ENCODE data around the gene REPIN1. TPM values are rescaled to one million over a fixed set of nuclear protein-coding genes. Genes with fewer than 3 reads are reported as not detected.

REPIN1 gene
- total and polyA plus RNA-seq, 2 donors (not counting 1 experiment from before 2014, with no cell fraction given): 165 to 190 TPM

DNA sequence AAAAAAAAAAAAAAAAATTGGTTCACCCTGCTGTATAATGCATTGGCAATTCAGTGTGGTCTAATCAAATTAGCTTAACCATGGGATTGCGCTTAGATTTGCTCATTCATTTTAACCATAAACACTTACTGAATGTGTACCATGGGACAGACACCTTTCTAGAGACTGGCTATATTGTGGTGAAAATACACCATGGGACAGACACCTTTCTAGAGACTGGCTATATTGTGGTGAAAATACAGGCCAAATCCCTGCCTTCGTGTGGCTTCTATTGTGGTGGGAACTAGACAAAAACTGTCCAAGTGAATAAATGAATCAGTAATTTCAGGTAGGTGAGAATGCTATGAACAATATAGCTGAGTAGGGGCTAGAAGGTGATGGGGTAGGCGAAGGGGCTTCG is 10.2 kb upstream of the REPIN1 start:
- no peaks in the 10 kb centered on the region for H3K27me3 Mint-ChIP-seq
- intact Hi-C loops (cut with micrococcal nuclease): loop anchor here (5.0 kb wide), 1 partner anchor 36 kb away; the partner anchor contains the start of genes ACTR3C and LRRC61
- Histone ChIP-seq H3K27ac (ENCODE audit: low read length in 2 of 2) (no peak overlapping the region), H3K4me2 (replicated peaks; ENCODE audit: low read depth, low read length, poor library complexity, severe bottlenecking) (no peak overlapping the region), H3K4me1 (ENCODE audit: control insufficient read depth in 2 of 2, insufficient read depth in 2 of 2, low read length in 2 of 2) (peaks cover 20 to 28% of the 10 kb centered on the region in 2 donors), H3K79me2 (ENCODE audit: control insufficient read depth, insufficient read depth, low read length) (no peaks in the 10 kb centered on the region), H4K20me1 (ENCODE audit: control insufficient read depth, insufficient read depth, low read length, poor library complexity, severe bottlenecking) (no peaks in the 10 kb centered on the region), H3K36me3 (replicated peaks in 1 of 2; ENCODE audit: control extremely low read depth in 1 of 2, control insufficient read depth in 1 of 2, extremely low read depth in 1 of 2, insufficient read depth in 2 of 2, low read length in 1 of 2) (no peaks in the 10 kb centered on the region), H3K4me3 (ENCODE audit: control extremely low read depth in 1 of 5, extremely low read depth in 1 of 5, insufficient read depth in 1 of 5, low read depth in 2 of 5, low read length in 4 of 5) (no peak overlapping the region), H3K9me3 (ENCODE audit: control extremely low read depth in 1 of 3, control insufficient read depth in 2 of 3, insufficient read depth in 1 of 3, low read length in 2 of 3) (no peaks in the 10 kb centered on the region), H3K9ac (ENCODE audit: low read length) (no peak overlapping the region), H2AFZ (ENCODE audit: insufficient read depth, low read depth, low read length, poor library complexity, severe bottlenecking) (no peak overlapping the region), H3K27me3 (replicated peaks in 1 of 4; ENCODE audit: control extremely low read depth in 1 of 4, control insufficient read depth in 3 of 4, insufficient read depth in 4 of 4, low read length in 3 of 4) (no peaks in the 10 kb centered on the region)
- H3K27ac Mint-ChIP-seq: no peak overlapping the region
- H3K4me3 Mint-ChIP-seq: no peak overlapping the region
- no peak for TF ChIP-seq EZH2 (IDR thresholded peaks at IDR 0.05; ENCODE audit: borderline replicate concordance, insufficient read depth, low read depth, low read length, poor library complexity, severe bottlenecking)
- TF ChIP-seq, protein P1, sequence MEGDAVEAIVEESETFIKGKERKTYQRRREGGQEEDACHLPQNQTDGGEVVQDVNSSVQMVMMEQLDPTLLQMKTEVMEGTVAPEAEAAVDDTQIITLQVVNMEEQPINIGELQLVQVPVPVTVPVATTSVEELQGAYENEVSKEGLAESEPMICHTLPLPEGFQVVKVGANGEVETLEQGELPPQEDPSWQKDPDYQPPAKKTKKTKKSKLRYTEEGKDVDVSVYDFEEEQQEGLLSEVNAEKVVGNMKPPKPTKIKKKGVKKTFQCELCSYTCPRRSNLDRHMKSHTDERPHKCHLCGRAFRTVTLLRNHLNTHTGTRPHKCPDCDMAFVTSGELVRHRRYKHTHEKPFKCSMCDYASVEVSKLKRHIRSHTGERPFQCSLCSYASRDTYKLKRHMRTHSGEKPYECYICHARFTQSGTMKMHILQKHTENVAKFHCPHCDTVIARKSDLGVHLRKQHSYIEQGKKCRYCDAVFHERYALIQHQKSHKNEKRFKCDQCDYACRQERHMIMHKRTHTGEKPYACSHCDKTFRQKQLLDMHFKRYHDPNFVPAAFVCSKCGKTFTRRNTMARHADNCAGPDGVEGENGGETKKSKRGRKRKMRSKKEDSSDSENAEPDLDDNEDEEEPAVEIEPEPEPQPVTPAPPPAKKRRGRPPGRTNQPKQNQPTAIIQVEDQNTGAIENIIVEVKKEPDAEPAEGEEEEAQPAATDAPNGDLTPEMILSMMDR (IDR thresholded peaks at IDR 0.05): no peak
- WGBS (ENCODE audit: insufficient coverage): 91% methylated on average over 3 of the region's 4 CpGs
- H3K4me1 Mint-ChIP-seq: peaks cover 39% of the 10 kb centered on the region
- DNase-seq (no peak), ATAC-seq (ENCODE audit: low read depth) (no peak)
- H3K9me3 Mint-ChIP-seq (ENCODE audit: insufficient read depth): no peaks in the 10 kb centered on the region
- ChIA-PET POLR2A (interaction anchor here (0.5 to 0.7 kb wide), 3 partner anchors 9 to 1327 kb away, joined by 3 to 7 read pairs (median 4); no protein-coding TSS in a partner anchor), CTCF (interaction anchor here (1.2 to 4.9 kb wide), 8 partner anchors 10 to 91 kb away, joined by 3 to 59 read pairs (median 8); partner anchors contain the start of gene REPIN1)

DNA sequence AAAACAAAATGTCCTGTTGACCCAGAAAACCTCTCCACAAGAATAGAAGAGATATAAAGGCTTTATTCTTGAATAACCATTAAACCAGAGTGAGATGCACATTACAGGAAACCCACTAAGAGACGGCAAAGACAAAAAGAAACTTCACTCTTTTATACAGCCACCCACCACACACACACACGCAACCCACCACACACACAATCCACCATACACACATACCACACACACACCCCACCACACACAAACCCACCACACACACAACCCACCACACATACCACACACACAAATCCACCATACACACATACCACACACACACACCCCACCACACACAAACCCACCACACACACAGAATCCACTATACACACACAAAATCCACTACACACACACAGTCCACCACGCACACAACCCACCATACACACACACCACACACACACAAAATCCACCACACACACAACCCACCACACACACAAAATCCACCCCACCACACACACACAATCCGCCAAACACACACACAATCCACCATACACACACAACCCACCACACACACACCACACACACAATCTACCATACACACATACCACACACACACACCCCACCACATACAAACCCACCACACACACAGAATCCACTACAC is 9.5 kb upstream of the REPIN1 start:
- Mint-ChIP-seq H3K27ac (no peak overlapping the region), H3K9me3 (ENCODE audit: insufficient read depth) (no peaks in the 10 kb centered on the region), H3K4me3 (no peak overlapping the region), H3K4me1 (peaks cover 45% of the 10 kb centered on the region), H3K27me3 (no peaks in the 10 kb centered on the region)
- Histone ChIP-seq H3K9ac (ENCODE audit: low read length) (no peak overlapping the region), H3K4me3 (ENCODE audit: control extremely low read depth in 1 of 5, extremely low read depth in 1 of 5, insufficient read depth in 1 of 5, low read depth in 2 of 5, low read length in 4 of 5) (no peak overlapping the region), H3K36me3 (replicated peaks in 1 of 2; ENCODE audit: control extremely low read depth in 1 of 2, control insufficient read depth in 1 of 2, extremely low read depth in 1 of 2, insufficient read depth in 2 of 2, low read length in 1 of 2) (no peaks in the 10 kb centered on the region), H3K27me3 (replicated peaks in 1 of 4; ENCODE audit: control extremely low read depth in 1 of 4, control insufficient read depth in 3 of 4, insufficient read depth in 4 of 4, low read length in 3 of 4) (no peaks in the 10 kb centered on the region), H3K4me1 (ENCODE audit: control insufficient read depth in 2 of 2, insufficient read depth in 2 of 2, low read length in 2 of 2) (peaks cover 26 to 35% of the 10 kb centered on the region in 2 donors), H3K79me2 (ENCODE audit: control insufficient read depth, insufficient read depth, low read length) (no peaks in the 10 kb centered on the region), H4K20me1 (ENCODE audit: control insufficient read depth, insufficient read depth, low read length, poor library complexity, severe bottlenecking) (no peaks in the 10 kb centered on the region), H3K27ac (ENCODE audit: low read length in 2 of 2) (no peak overlapping the region), H2AFZ (ENCODE audit: insufficient read depth, low read depth, low read length, poor library complexity, severe bottlenecking) (no peak overlapping the region), H3K9me3 (ENCODE audit: control extremely low read depth in 1 of 3, control insufficient read depth in 2 of 3, insufficient read depth in 1 of 3, low read length in 2 of 3) (no peaks in the 10 kb centered on the region), H3K4me2 (replicated peaks; ENCODE audit: low read depth, low read length, poor library complexity, severe bottlenecking) (no peak overlapping the region)
- no peak for TF ChIP-seq EZH2 (IDR thresholded peaks at IDR 0.05; ENCODE audit: borderline replicate concordance, insufficient read depth, low read depth, low read length, poor library complexity, severe bottlenecking)
- TF ChIP-seq, protein P1 (IDR thresholded peaks at IDR 0.05): no peak
- no peak for DNase-seq
- ATAC-seq (ENCODE audit: low read depth): no peak
- POLR2A ChIA-PET: no interaction called here
- 74% methylated on average over 4 of the region's 4 CpGs for WGBS (ENCODE audit: insufficient coverage)
- intact Hi-C loops (cut with micrococcal nuclease): loop anchor here (5.0 kb wide), 1 partner anchor 37 kb away; the partner anchor contains the start of genes ACTR3C and LRRC61
- CTCF ChIA-PET: interaction anchor here (1.4 to 4.9 kb wide), 5 partner anchors 9 to 63 kb away, joined by 6 to 59 read pairs (median 8); partner anchors contain the start of gene REPIN1
